ENCODE results near the gene KIAA1217.

DNA sequence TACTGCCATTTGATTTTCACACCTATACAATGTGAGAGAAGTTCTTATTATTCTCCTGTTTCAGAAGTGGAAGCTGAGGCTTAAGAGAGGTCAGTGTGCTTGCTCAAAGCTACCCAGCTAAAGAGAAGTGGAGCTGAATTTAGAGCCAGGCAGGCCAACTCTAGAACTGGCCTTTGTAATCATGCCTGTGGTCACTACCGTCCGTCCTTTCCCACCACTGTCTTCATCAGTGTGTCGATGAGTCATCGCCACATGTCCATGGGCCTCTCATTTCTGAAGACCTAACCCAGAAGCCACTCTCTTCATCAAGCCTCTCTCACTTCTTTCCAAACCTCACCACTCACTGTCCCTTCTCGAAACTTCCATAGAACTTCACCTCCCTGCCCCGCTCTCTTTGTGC, 237.8 kb downstream of the KIAA1217 start:
- TF ChIP-seq FOXP2 (optimal IDR thresholded peaks at IDR 0.05; ENCODE audit: borderline replicate concordance, extremely low read depth, extremely low read length, insufficient read depth): no peak
- no peak for TF ChIP-seq POLR2AphosphoS5 (IDR thresholded peaks at IDR 0.05; ENCODE audit: low read depth, low read length)
- TF ChIP-seq SIN3A (IDR thresholded peaks at IDR 0.05; ENCODE audit: borderline replicate concordance, insufficient read depth, low read length): no peak
- TF ChIP-seq, protein P1, sequence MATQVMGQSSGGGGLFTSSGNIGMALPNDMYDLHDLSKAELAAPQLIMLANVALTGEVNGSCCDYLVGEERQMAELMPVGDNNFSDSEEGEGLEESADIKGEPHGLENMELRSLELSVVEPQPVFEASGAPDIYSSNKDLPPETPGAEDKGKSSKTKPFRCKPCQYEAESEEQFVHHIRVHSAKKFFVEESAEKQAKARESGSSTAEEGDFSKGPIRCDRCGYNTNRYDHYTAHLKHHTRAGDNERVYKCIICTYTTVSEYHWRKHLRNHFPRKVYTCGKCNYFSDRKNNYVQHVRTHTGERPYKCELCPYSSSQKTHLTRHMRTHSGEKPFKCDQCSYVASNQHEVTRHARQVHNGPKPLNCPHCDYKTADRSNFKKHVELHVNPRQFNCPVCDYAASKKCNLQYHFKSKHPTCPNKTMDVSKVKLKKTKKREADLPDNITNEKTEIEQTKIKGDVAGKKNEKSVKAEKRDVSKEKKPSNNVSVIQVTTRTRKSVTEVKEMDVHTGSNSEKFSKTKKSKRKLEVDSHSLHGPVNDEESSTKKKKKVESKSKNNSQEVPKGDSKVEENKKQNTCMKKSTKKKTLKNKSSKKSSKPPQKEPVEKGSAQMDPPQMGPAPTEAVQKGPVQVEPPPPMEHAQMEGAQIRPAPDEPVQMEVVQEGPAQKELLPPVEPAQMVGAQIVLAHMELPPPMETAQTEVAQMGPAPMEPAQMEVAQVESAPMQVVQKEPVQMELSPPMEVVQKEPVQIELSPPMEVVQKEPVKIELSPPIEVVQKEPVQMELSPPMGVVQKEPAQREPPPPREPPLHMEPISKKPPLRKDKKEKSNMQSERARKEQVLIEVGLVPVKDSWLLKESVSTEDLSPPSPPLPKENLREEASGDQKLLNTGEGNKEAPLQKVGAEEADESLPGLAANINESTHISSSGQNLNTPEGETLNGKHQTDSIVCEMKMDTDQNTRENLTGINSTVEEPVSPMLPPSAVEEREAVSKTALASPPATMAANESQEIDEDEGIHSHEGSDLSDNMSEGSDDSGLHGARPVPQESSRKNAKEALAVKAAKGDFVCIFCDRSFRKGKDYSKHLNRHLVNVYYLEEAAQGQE (IDR thresholded peaks at IDR 0.05; ENCODE audit: insufficient read depth in 1 of 2, low read depth in 2 of 2, low read length in 2 of 2): no peak
- no peak for TF ChIP-seq TAF1 (IDR thresholded peaks at IDR 0.05; ENCODE audit: borderline replicate concordance, insufficient read depth, low read length)

All from PFSK-1 (cell line).